COLO668 (cell line): Measurements from ENCODE around the gene TJP2.
"Not testable (repeated sequence)": the region's sequence is repeated elsewhere in the genome, so short reads cannot be mapped to it uniquely, and the experiment has no call there.

ENCODE experiments used
- DNase-seq: peaks from one replicate; lab custom pipeline; 2025; ENCODE audit not compliant: unreplicated experiment; lab: John Stamatoyannopoulos, UW

The TJP2 gene

DNA sequence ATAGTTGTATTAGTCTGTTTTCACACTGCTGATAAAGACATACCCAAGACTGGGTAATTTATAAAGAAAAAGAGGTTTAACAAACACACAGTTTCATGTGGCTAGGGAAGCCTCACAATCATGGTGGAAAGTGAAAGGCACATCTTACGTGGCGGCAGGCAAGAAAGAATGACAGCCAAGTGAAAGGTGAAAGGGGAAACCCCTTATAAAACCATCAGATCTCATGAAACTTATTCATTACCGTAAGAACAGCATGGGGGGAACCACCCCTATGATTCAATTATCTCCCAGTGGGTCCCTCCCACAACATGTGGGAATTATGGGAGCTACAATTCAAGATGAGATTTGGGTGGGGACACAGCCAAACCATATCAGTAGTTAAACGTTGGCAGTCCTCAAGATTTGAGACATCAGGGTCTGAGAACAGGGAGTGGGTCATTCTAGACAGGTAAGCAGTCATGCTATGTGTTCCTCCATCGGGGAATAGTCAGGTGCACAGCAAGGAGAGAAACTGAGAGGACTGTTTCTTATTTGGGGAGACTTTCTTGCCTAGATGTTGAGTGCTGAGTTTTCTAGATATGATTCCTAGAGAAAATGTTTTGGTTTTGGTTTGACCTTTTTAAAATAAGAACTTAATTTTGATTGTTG, 105.1 kb downstream of the TJP2 start:
- no peak for DNase-seq

DNA sequence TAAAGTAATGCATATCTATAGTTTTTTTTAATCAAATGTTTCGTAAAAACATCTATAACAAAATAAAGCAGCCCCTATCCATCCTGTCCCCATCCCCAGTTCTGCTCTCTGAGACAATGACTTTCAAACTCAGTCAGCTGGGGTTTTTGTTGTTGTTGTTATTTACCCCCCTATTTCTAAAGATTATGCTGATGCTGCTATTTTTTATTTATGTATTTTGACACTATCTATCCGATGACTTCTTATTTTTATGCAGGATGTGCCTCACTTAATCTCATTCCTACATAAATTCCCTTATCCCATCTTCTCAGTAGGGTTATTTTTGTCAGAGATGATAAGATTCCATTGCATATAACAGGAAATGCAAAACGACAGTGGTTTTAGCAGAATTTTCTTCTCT, 105.7 kb downstream of the TJP2 start:
- no peak for DNase-seq

DNA sequence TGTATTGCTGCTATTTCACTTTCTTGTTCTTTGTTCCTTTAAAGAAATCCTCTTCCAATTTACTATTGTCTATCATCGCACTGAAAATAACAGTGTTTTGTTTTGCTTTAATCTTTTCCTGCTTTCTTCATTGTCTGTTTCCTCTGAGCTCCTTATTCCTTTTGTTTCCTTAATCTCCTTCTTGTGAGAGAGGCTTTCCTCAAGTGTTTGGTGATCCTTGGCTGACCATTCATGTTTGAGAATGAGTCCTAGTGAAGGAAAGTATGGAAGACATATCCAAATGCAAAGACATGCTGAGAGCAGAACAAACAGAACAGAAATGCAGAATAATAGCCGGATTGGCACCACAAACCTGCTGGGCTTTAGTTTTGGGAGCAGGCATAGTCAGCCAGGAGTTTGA, 108.9 kb downstream of the TJP2 start:
- no peak for DNase-seq

DNA sequence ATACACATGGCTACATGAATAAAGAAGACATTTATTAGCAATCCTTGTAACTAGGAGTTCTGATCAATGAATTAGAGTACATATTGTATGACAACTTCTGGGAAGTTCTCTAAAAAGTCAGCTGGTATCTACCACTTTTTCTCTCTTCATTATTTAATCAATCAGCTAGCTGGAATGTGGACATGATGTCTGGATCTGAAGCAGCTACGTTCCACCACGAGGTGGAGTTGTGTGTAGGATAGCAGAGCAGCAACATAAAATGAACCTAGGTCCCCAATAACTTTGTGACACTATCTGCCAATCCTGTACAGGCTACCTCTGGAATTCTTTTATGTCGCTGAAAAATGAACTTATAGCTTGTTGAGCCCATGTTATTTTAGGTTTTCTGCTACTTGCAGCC, 118.0 kb downstream of the TJP2 start:
- DNase-seq = no peak

DNA sequence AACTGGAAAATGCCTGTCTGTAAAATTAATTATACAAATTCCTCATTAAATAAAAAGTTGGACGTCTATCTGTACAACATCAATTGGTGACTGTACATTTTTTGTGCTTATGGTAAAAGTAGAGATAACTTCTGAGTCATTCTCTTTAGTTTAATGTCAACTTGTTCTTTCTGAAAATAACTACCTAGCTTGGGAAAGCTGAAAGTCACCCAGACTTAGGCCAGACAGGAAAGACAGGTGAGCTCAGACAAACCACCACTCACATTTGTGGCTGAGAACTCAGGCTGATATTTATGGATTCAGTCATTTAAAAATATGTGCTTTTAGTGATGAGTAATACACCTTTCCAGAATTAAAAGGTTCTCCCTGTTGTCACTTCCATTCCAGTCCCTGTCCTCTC, 119.1 kb downstream of the TJP2 start:
- no peak for DNase-seq

DNA sequence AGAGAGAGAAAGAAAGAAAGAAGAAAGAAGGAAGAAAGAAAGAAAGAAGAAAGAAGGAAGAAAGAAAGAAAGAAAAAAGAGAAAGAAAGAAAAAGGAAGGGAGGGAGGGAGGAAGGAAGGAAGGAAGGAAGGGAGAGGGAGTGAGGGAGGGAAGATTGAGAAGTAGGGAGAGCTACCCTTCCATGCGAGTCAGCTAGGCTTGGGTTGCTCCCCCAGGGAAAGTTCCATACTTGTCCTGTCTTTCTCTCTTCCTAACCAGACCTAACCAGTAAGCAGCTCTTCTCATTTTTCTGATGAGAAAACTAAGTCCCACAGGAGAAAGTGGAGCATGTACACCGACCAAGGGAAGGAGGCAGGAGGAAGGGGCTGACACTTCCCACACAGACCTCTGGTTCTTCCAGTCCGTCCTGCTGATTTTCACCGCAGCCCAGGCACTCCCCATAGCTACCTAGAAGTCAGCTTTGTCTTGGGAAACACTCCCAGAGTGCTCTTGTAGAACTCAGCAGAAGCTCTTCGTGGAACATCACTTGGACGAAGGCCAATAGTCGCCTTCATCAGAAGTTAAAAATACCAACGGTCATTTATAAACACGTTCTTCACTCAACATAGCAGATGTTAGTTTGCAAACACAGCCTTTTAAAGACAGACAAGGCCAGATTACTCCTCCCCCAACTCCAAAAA, 121.9 kb downstream of the TJP2 start:
- DNase-seq = no peak

DNA sequence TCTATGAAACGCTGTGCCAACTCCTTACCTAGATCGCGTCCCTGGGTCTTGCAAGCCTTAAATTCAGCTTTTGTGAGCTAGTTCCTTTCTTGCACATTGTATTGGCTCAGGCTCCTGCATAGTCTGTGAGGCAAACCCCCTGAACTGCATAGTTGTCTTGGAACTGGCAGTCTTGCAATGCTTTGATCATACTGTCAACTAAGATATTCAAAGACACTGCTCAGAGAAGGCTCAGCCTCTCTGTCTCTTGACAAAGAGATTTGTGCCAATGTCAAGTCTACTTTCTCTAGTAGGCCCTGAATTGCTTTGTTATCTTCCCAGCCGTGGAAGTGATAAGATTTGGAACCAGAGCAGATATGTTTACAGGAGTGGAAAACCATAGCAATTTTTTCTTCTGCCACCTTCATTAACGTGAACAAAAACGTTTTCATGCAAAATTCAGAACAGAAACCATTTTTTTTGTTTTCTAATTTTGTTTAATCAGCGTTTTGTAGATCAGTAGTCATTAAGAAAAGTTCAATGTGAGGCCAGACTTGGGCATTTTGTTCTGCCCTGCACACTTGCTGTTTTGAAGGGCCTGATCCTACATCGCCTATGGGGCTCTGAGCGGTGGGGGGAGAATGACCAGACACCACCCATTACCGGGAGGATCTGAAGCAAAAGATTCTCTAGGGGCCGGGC, 123.4 kb downstream of the TJP2 start:
- no peak for DNase-seq

DNA sequence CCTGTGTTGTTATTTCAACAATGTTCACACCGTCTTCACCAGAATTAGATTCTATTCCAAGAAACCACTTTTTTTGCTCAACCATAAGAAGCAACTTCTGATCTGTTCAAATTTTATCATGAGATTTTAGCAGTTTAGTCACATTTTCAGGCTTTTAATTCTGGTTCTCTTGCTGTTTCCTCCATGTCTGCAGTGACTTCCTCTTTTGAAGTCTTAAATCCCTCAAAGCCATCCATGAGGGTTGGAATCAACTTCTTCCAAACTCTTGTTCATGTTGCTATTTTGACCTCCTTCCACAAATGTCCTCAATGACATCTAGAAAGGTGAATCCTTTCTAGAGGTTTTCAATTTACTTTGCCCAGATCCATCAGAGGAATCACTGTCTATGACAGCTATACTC, 125.2 kb downstream of the TJP2 start:
- no peak for DNase-seq

DNA sequence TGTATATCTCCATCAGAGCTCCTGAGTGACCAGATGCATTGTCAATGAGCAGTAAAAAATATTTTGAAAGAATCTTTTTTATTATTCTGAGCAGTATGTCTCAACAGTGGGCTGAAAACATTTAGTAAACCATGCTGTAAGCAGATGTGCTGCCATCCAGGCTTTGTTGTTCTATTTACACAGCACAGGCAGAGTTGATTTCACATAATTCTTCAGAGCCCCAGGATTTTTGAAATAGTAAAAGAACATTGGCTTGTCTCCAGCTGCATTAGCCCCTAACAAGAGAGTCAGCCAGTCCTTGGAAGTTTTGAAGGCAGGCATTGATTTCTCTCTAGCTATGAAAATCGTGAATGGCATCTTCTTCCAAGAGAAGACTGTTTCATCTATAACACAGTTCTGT, 125.7 kb downstream of the TJP2 start:
- DNase-seq = no peak

DNA sequence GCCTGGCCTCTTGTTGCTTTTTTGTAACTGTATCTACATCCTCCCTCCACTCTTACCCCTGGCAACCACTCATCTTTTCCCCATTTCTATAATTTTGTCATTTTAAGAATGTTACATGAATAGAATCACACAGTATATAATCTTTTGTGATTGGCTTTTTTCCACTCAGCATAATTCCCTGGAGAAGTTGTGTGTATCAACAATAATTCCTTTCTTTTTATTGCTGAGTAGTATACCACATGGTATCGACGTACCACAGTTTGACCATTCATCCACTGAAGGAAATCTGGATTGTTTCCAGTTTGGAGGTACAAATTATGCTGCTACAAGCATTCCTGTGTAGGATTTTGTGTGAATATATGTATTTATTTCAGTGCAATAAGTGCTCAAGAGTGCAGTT, 129.3 kb downstream of the TJP2 start:
- no peak for DNase-seq

DNA sequence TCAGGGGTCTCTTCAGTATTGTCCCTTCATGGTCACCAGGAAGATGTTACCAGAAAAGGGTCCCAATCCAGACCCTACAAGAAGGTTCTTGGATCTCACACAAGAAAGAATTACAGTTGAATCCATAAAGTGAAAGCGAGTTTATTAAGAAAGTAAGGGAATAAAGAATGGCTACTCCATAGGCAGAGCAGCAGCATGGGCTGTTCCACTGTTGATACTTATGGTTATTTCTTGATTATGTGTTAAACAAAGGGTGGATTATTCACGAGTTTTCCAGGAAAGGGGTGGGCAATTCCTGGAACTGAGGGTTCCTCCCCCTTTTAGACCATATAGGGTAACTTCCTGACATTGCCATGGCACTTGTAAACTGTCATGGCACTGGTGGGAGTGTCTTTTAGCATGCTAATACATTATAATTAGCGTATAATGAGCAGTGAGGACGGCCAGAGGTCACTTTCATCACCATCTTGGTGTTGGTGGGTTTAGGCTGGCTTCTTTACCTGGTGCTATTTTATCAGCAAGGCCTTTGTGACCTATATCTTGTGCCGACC, 132.9 kb downstream of the TJP2 start:
- not testable (repeated sequence) for DNase-seq

DNA sequence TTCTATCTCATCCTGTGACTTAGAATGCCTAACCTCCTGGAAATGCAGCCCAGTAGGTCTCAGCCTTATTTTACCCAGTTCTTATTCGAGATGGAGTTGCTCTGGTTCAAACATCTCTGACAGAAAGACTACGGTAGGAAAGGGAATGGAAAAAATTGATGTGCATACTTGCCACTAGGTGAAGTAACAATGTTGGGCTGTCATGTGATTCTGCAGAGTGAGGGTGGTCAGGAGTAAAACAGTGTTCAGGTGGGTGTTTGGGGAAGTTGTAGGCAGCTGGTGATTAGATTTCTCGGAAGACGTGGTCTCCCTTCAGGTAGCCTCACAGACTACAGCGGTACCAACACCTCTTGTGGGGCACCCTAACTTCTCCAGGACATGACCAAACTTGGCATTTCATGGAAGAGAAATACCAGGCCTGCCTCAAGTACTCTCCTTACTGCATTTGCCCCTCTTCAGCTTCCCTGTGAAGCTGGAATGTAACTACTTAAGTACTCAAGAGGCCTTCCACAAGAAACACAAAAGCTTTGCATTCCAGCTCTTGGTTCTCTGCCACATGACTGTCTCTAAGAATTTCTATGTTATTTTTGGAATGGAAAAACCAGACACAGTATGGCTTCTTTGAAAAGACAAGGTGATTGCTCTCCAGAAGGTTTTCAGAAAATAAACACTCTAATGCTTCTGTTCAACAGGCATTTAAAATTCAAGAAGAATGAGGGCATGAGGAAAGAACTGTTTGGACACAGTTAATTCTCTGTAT, 133.5 kb downstream of the TJP2 start:
- no peak for DNase-seq

DNA sequence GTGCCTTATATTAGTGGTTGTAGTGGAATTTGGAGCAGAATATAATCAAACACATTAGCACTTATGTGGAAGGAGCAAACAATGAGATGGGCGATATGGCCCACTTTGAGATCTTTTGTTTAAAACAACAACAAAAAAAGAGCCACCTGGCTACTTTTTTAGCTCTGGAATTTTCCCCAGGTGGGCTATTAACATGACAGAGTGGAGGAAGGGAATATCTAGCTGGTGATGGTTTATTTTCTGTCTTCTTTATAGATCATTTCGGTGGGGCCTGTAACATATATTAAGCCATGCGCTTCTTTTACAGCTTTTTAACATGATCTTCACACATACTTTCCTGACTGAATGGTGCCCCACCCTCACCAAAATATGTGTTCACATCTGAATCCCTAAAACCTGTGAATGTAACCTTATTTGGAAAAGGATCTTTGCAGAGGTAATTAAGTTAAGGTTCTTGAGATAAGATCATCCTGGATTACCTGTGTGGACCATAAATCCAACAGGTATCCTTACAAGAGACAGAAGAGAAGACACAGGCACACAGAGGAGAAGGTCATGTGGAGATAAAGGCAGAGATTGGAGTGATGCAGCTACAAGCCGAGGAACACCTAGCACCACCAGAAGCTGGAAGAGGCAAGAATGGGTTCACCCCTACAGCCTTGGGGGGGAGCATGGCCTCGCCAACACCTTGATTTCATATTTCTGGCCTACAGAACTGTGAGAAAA, 134.3 kb downstream of the TJP2 start:
- DNase-seq = no peak

DNA sequence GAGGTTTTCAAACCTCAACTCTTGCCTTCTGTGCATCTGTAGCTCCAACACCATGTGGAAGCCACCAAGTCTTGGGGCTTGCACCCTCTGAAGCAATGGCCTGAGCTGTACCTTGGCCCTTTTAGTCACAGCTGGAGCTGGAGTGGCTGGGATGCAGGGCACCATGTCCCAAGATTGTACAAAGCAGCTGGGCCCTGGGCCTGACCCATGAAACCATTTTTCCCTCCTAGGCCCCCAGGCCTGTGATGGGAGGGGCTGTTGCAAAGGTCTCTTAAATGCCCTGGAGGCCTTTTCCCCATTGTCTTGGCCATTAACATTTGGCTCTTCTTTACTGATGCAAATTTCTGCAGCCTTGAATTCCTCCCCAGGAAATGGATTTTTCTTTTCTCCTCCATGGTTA, 139.1 kb downstream of the TJP2 start:
- no peak for DNase-seq

DNA sequence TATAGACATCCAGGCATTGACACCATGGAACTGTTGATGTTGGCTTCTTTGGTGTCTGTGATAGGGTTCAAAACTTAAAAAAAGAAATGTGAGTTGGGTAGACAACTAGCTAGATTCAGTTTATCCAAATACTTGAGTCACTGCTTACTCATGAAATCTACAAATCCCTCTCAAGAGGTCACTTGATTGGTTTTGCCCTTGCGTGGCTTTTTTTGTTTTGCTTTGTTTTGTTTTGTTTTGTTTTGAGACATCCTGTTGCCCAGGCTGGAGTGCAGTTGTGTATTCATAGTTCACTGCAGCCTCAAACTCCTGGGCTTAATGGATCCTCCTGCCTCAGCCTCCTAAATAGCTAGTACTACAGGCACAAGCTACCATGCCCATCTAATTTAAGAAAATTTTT, 140.5 kb downstream of the TJP2 start:
- no peak for DNase-seq

DNA sequence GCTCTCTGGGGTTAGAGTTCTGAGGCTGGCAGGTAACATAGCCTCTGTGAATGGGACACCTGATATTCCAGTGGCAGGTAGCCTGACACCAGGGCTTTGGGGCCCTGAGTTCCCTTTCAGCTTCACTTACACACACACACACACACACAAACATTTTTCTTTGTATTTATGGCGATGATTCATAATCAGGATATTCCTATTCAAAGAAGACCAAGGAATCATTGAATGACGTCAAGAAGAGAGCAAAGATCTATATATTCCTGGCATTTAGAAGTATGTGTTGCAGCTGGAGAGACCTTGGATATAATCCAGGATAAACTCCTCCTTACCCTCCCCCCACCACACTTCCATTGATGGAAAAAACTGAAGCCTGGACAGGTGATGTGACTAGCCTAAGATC, 143.0 kb downstream of the TJP2 start:
- DNase-seq = no peak

DNA sequence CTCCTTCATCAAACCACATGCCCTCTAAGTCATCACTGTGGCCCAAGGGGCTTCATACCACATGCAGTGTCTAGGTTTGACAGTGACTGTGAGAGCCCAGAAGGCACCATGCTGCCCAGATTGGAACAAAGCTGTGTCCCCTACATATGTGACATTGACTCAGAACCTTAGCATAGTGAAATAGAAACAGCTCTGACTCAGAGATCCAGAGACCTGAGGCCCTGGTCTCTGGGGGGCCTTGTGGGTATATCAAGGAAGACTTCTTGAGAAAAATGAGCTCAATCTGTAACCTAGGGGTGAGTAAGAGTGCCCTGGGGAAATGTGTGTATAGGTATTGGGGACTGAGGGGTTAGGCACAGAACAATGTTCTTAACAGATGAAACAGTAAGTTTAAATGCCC, 143.8 kb downstream of the TJP2 start:
- no peak for DNase-seq

DNA sequence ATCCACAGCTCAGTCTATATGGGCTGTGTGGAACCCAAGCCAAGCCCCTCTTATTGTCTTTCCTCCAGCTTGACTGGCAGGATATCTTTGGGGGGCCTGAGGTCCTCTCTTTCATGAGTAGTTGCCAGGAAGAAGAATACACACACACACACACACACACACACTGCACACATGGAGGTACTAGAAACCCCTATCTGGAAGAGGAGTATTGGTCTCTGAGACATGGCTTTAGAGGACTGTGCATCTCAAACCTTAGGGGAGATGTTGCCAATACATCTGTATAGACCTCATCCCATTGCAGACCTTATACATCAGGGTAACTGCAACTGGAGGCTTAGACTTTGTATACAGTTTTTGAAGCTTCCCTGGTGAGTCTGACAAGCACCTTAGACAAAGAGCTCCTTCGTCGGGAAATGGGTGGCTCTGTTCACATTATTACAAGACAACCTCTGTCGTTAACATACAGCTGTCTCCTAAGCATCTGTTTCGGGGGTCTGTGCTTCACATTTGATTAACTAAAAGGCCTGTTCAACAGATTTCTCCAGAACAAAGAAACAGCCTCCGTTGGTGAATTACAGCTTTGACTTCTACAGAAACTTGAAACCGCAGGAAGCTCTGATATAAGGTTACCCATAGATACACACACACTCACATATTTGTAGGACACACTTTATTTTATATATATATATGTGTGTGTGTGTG, 145.4 kb downstream of the TJP2 start:
- DNase-seq = no peak

DNA sequence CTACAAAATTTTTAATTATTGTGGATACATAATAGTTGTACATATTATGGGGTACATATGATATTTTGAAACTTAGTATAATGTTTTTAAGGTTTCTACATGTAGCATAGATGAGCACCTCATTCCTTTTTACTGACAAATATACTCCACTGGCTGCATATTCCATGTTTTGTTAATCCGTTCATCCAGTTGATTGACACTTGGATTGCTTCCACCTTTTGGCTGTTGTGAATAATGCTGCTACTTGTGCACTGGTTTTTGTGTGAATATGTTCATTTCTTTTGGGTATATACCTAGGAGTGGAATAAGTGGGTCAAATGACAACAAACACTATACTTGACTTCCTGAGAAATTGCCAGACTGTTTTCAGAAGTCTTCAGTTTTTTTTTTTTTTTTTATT, 148.2 kb downstream of the TJP2 start:
- no peak for DNase-seq

DNA sequence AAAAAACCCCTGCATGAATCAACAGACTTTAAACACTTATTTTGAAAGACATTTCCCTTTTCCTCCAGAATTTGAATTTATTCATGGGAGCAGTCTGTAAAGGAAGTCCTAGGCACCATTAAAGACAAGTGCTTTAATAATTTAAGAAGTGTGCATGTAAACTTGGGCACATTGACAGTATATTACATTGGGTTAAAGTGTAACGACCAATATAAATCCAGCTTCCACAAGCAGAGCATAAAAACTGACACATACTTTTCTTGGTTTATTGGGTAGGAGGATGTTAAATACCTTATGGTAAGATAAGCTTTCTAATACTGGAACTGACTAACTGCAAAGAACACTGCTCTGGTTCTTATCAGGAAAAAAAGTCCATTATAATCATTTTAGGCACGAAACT, 149.8 kb downstream of the TJP2 start:
- DNase-seq = no peak
